ENCODE results near the gene DPP4.

GRCh38 chr2:162012565-162013058, 61.4 kb downstream of the DPP4 start:
- TF ChIP-seq CTCF (IDR thresholded peaks at IDR 0.05) (no peak), POLR2A (IDR thresholded peaks at IDR 0.05) (no peak)
